HG02623 (cell line): ENCODE data around the gene NTRK1.

Experiments used
- ATAC-seq: cut with Tn5 transposase; IDR thresholded peaks from one replicate; pipeline ENCODE4 v1.9.1; 2021; ENCODE audit warnings: moderate library complexity; ENCODE audit not compliant: unreplicated experiment

NTRK1 gene

DNA sequence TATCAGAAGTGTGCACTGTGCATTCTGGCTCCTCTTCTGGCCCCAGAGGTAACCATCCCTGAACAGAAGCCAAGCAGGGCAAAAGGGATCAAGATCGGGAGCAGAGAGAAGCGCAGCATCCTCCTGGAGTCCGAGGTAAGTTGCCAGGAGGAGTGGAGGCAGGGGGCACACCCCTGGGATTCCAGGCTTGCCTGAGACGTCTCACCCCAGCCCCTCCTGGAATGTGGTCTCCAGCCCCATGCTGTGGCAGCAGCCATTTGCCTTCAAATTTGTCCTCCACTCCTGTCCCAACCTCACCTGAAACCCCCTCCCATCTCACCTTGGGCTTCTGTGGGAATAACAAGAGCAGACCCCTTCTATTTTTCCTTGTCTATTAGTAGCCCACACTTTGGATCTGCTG lies 69.8 kb downstream of the NTRK1 start:
- no peak for ATAC-seq
